Right lung (tissue), 5 donors: ENCODE data around the gene HIVEP1. TPM values are rescaled to one million over a fixed set of nuclear protein-coding genes. Genes with fewer than 3 reads are reported as not detected.

Experiments
- DNase-seq, 2 donors: peaks; one replicate each; pipeline ENCODE4 v3.0.0-alpha.2; 2013
- polyA plus RNA-seq, 5 donors: library from polyadenylated mRNA; unstranded; fragments of 120-200 nt; gene quantifications; one replicate each; pipeline versions ENCODE4 v1.2.1 to v1.2.3, GENCODE V29; 2013; ENCODE audit warnings: inconsistent platforms in 1 of 5, low replicate concordance in 1 of 5; ENCODE audit not compliant: insufficient read length in 5 of 5, insufficient read depth in 1 of 5

The HIVEP1 gene
- polyA plus RNA-seq, 5 donors = 21.5 to 28.7 (median 26.7) TPM

DNA sequence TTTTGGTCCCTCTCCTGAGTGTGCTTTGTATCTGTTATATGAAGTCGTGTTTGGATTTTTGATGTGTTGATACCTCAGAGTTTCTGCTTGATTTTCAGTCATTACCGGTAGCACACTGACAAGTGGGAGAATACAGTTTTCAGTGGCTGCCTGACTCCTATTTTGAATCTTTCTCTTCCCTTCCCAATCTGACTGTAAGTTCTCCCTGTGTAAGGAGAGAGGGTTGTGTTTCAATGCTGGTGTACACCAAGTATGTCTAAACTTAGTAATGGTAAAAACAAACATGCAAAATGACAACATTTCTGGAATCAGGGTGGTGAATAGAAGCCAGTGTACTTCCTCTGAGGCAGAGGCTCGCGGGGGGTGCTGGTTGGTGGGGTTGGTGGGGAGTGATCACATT, 103.4 kb downstream of the HIVEP1 start:
- DNase-seq = no peak

DNA sequence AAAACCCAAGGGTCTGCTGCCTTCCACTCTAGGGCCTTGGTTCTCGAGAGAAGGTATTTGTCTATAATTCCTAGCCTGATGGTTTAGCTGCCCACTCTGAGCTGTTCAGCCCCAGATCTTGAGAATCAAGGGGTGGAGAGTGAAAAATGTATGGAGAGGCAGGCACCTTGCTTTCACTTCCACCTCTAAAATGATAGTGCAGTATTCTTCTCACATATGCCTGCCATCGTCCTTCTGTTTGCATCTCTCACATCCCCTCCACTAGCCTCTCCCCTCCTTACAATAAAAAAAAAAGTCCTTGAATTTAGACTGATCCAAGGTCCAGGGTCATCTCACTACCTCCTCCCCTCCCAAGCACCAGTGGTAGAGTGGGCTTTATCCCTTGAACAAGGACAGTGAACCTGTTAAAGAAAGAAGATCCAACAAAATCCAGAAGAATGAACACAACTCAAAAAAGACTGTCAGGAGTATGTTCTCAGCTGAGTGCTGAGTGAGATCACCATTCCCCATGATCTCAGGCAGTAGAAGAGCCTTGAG, 104.2 kb downstream of the HIVEP1 start:
- DNase-seq = no peak

DNA sequence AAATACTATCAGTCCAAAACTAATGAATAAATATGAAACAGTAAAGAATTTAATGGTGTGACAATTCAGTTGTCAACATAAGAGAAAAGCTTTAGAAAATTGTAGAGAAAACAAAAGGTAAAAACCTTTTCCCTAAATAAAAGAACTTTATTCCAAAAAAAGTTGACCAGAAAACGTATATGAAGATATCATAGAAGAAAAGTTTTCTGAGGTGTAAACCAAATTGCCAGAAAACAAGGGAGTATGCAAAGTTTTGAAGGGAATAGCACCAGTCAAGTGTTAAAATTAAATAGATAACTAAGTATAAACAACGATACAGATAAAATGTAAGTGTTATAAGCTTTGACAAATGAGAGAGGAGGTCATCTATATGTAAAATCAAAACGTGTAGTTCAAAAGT, 104.9 kb downstream of the HIVEP1 start:
- DNase-seq = no peak

DNA sequence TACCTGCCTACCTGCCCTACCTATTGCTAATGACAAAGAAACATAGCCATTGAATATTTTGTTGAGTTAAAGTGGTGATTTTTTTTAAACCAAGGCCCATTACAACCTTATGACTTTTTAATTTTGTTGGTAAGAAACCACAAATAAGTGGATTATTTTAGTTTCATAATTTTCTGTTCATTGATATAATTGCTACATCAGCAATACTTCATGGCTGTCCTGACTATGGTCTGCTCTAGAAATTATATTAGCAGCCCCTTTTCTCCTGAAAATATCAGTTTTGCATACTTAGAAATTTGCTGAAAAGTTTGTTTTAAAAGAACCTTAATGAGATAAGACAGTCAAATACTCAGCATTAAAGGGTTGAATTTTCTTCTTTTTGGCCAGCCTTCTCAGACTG, 106.5 kb downstream of the HIVEP1 start:
- no peak for DNase-seq

- no peak for DNase-seq
These were observed 107.0 kb downstream of the HIVEP1 start for GRCh38 chr6:12119085-12119588.

DNA sequence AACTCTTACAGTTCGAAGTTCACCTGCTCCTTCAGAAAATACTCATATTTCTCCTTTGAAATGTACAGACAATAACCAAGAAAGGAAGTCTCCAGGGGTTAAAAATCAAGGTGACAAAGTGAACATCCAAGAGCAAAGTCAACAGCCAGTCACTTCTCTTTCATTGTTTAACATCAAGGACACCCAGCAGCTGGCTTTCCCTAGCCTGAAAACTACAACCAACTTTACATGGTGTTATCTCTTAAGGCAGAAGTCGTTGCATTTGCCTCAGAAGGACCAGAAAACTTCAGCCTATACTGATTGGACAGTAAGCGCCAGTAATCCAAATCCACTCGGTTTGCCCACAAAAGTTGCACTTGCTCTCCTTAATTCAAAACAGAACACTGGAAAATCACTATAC, 113.3 kb downstream of the HIVEP1 start:
- DNase-seq = no peak

DNA sequence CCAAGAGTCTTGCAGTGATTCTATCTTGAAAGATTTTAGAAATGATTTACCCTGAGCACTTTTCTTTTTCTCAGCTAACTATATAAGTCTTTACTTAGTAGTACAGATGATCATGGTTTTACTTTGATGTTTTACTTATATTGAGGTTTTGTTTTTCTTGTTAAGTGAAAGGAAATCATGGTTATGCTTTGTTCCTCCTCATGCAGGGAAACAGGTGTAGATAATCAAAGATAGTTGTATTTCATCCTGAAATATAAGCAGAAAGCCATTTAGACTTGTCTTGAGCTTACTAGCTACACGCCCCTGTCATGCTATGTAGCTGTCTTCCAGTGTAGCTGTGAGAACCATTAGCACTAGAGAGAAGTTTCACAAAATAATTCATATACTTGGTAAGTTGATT, 113.9 kb downstream of the HIVEP1 start:
- DNase-seq = no peak

- no peak for DNase-seq
These were observed 117.4 kb downstream of the HIVEP1 start for GRCh38 chr6:12129523-12129922.

DNA sequence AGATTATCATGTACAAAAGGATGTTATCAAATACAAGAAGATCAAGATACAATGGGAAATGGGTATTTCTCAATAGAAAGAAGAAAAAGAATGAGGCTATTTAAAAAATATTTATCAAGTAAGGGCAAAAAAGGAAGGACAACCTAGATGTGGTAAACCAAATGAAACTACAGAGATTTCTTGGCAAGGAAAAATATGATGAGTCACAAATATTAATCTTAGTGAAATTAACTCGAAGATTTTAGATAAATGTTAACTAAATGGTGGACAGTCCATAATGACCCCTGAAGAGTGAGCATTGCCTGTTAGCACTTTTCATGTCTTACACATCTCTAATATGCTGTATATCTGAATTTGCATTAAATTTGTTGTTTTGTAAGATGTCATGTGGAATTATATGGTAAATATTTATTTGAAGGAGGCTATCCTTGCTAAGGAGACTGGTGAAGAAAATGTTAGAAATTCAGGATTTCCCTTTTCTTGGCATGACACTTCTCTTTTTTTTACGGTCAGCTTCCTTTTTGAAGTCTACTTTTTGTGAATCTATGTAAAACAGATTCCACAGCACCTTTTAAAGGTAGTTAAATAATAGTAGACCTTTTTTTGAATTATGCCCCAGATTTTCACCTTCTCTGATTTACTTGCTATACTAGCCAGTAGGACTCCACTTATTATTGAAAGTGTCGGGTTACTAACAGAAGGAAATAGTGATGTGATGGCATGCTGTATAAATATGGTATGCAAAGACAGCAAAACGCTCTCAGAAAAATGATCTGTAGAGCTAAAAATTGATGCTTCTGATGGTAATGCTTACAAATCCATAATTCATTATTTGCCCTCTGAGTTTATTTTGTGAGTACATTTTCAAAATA, 120.5 kb downstream of the HIVEP1 start:
- DNase-seq = no peak

DNA sequence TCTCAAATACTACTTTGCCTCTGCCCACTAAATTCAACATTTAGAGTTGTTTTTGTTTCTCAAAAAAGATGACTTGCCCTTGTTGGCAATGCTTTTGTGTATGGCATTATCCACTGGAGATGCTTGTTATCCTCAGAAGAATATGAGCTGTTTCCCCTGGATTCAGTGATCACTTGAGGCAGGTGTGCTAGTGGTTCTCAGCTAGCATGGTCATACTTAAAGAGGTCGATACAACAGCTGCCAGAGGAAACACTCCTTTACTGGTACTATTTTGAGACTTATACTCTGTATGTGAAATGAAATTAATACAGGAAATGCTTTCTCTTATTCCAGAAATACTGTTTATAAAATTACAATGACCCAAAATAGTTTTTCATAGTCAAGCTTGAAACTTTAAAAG, 122.5 kb downstream of the HIVEP1 start:
- no peak for DNase-seq

DNA sequence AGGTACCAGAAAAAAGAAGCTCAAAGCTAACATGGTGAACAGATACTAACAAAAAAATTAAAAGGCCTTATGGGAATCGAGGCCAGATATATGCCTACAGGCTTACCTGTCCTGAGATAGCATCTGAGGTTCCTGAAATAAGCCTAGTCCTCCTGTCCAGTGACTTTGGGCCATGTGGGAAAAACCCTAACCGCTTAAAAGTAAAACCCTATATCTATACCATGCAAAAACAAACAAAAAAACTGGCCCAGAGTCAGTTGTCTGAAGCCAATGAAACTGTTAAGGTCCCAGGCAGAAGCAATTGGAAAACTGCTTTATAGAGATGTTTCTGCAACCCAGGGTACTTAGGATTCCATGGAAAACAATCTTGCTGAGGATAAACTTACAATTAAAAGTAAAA, 122.9 kb downstream of the HIVEP1 start:
- no peak for DNase-seq

GRCh38 chr6:12136905-12137304, 124.8 kb downstream of the HIVEP1 start:
- no peak for DNase-seq

- DNase-seq = peak; percentile 7 to 12
These were observed 125.4 kb downstream of the HIVEP1 start for GRCh38 chr6:12137480-12137879.

DNA sequence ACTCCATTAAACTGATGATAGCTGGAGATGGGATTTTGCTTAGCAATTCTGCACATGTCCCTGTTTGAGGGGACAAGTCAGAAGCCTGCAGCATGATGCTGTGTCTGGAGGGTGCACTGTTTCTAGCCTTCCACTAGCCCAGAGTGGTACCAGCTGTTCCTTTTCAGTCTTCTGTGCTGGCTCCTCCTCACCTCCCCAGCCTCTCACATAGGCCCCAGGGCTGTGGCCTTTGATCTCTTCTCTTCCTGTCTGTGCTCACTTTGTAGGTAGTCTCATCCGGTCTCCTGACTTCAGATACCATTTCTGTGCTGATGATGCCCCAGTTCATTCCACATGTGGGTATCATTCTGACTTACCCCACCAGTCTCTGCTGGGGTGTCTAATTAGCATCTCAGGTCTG, 126.3 kb downstream of the HIVEP1 start:
- no peak for DNase-seq

- DNase-seq = no peak
These were observed 126.8 kb downstream of the HIVEP1 start for GRCh38 chr6:12138936-12139335.

DNA sequence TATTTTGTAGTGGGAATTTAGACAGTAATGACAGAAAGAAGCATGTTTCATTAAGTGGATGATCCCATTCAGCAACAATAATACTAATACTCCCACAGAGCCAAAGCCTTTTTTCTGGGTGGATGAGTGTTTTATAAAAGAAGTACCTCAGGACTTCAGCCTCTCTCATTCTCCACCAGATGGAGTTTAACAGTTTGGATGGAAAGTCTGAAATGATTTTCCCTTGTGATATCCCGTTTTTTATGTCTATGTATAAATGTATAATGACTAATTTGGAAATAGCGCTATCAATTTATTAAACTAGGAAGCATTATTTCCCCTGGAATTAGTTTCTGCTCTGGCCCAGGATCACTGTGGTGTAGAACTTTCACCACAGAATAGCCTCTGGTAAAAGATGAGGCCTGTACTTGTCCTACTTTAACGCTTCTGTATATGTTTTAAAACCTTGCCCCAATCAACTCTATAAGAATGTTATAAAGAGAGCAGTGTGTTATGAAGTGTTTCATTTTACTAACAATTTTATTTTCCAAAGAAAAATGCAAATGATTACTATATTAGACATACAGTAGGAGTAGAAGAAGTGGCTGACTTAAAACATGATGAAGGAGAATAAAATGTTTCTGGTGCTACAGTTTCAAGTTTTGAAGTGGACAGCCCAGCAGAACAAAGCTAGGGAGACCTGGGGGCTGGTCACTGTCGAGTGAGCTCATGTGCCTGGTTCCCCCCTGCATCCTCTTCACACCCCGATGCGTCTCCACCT, 135.6 kb downstream of the HIVEP1 start:
- no peak for DNase-seq

- DNase-seq = no peak
These were observed 136.2 kb downstream of the HIVEP1 start for GRCh38 chr6:12148317-12148801.

- no peak for DNase-seq
These were observed 136.7 kb downstream of the HIVEP1 start for GRCh38 chr6:12148841-12149240.

GRCh38 chr6:12149944-12150510, 137.9 kb downstream of the HIVEP1 start:
- no peak for DNase-seq

DNA sequence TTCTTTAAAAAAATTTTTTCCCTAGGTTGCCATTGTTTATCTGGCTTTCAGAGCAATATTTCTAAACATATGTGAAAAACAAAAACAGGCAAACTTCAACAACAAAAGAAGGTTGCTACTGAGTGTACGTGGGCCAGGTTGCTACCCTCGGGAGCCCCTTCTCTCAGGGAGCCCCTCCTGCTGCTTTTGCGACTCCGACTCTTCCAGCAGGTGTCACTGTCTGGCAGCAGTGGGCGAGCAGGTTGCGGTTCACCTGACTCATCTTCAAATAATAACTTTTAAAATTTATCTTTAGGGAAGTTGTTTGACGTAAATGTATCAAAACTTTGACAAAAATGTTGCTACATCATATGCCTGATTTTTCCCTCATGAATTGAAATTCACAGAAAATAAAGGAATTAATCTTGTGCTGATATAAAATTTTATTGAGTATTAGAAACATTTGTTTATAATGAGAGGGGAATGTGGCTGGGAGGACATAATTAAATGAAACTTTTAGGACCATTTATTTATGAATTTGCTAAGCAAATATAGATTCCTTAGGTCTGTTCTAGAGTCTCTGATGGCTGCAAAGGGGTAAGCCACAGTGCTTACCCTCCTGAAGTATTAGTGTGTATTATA, 138.8 kb downstream of the HIVEP1 start:
- no peak for DNase-seq

GRCh38 chr6:12151433-12151820, 139.3 kb downstream of the HIVEP1 start:
- DNase-seq = no peak
